SK-N-SH treated with all-trans-retinoic acid at 6 μM for 48 hours (cell line): Measurements from ENCODE around the gene SLC1A7.

Experiments used
- ATAC-seq: fragments of 200-7000 bp; cut with Tn5 transposase; 3 replicates; pipeline ENCODE4 v1.9.1; 2020; ENCODE audit warnings: mild to moderate bottlenecking, moderate library complexity
- ARNTL ChIP-seq: fragments of 450-650 bp; formaldehyde crosslinking; IDR thresholded peaks from 2 replicates; pipeline ENCODE4 v1.5.0; 2020; ENCODE audit warnings: low read depth, mild to moderate bottlenecking, moderate library complexity, borderline replicate concordance
- CSDC2 ChIP-seq: fragments of 250-450 bp; sonication (Bioruptor Pico); IDR thresholded peaks from 2 replicates; pipeline ENCODE4 v1.5.0; 2020; ENCODE audit warnings: mild to moderate bottlenecking, moderate library complexity
- ESRRG ChIP-seq: fragments of 250-450 bp; sonication (Bioruptor Pico); IDR thresholded peaks from 2 replicates; pipeline ENCODE4 v1.6.1; 2021; ENCODE audit warnings: mild to moderate bottlenecking
- GLIS3 ChIP-seq: fragments of 250-450 bp; sonication (Bioruptor Pico); IDR thresholded peaks from 2 replicates; pipeline ENCODE4 v1.5.0; 2020; ENCODE audit warnings: mild to moderate bottlenecking, moderate library complexity
- ISL1 ChIP-seq: fragments of 250-450 bp; sonication (Bioruptor Pico); IDR thresholded peaks from 2 replicates; pipeline ENCODE4 v2.1.2; 2022; ENCODE audit warnings: mild to moderate bottlenecking, moderate library complexity
- OSR1 ChIP-seq: fragments of 250-450 bp; sonication (Bioruptor Pico); IDR thresholded peaks from 2 replicates; pipeline ENCODE4 v1.8.0; 2022; ENCODE audit warnings: moderate library complexity, mild to moderate bottlenecking, inconsistent platforms
- PPARA ChIP-seq: fragments of 250-450 bp; sonication (Bioruptor Pico); IDR thresholded peaks from 2 replicates; pipeline ENCODE4 v1.5.0; 2020; ENCODE audit warnings: mild to moderate bottlenecking, borderline replicate concordance
- RARB ChIP-seq: fragments of 250-450 bp; sonication (Bioruptor Pico); IDR thresholded peaks from 2 replicates; pipeline ENCODE4 v1.8.0; 2021; ENCODE audit warnings: mild to moderate bottlenecking, moderate library complexity
- TCF4 ChIP-seq: fragments of 250-450 bp; sonication (Bioruptor Pico); IDR thresholded peaks from 2 replicates; pipeline ENCODE4 v1.8.0; 2021; ENCODE audit warnings: mild to moderate bottlenecking, moderate library complexity, borderline replicate concordance
- ZC3H10 ChIP-seq: fragments of 250-450 bp; sonication (Bioruptor Pico); IDR thresholded peaks from 2 replicates; pipeline ENCODE4 v1.5.1; 2021; ENCODE audit warnings: mild to moderate bottlenecking, moderate library complexity
- ZFP3 ChIP-seq: fragments of 250-450 bp; sonication (Bioruptor Pico); IDR thresholded peaks from 2 replicates; pipeline ENCODE4 v1.5.0; 2020; ENCODE audit warnings: mild to moderate bottlenecking, moderate library complexity
- ZFP30 ChIP-seq: fragments of 450-650 bp; formaldehyde crosslinking; IDR thresholded peaks from 2 replicates; pipeline ENCODE4 v1.5.0; 2022; ENCODE audit warnings: mild to moderate bottlenecking, moderate library complexity
- ZNF565 ChIP-seq: fragments of 450-650 bp; formaldehyde crosslinking; conservative IDR thresholded peaks from 2 replicates; pipeline ENCODE4 v1.5.0; 2020; ENCODE audit warnings: low read depth, mild to moderate bottlenecking, moderate library complexity
- ZNF8 ChIP-seq: fragments of 450-650 bp; formaldehyde crosslinking; IDR thresholded peaks from 2 replicates; pipeline ENCODE4 v1.5.0; 2020; ENCODE audit warnings: mild to moderate bottlenecking, moderate library complexity
- TF ChIP-seq, protein P1 (sequence below): fragments of 250-450 bp; sonication (Bioruptor Pico); IDR thresholded peaks from 2 replicates; pipeline ENCODE4 v1.5.0; 2020; ENCODE audit warnings: mild to moderate bottlenecking, moderate library complexity
- TF ChIP-seq, protein P2 (sequence below): fragments of 250-450 bp; sonication (Bioruptor Pico); IDR thresholded peaks from 2 replicates; pipeline ENCODE4 v1.5.1; 2021; ENCODE audit warnings: mild to moderate bottlenecking, moderate library complexity
- TF ChIP-seq, protein P3 (sequence below): fragments of 250-450 bp; sonication (Bioruptor Pico); IDR thresholded peaks from 2 replicates; pipeline ENCODE4 v1.8.0; 2021; ENCODE audit warnings: low read depth, mild to moderate bottlenecking, moderate library complexity, borderline replicate concordance
- TF ChIP-seq, protein P4 (sequence below): fragments of 250-450 bp; sonication (Bioruptor Pico); IDR thresholded peaks from 2 replicates; pipeline ENCODE4 v1.5.1; 2020; ENCODE audit warnings: low read depth, mild to moderate bottlenecking, moderate library complexity
- TF ChIP-seq, protein P5 (sequence below): fragments of 250-450 bp; sonication (Bioruptor Pico); IDR thresholded peaks from 2 replicates; pipeline ENCODE4 v1.8.0; 2020; ENCODE audit warnings: mild to moderate bottlenecking, moderate library complexity, borderline replicate concordance

The SLC1A7 gene

DNA sequence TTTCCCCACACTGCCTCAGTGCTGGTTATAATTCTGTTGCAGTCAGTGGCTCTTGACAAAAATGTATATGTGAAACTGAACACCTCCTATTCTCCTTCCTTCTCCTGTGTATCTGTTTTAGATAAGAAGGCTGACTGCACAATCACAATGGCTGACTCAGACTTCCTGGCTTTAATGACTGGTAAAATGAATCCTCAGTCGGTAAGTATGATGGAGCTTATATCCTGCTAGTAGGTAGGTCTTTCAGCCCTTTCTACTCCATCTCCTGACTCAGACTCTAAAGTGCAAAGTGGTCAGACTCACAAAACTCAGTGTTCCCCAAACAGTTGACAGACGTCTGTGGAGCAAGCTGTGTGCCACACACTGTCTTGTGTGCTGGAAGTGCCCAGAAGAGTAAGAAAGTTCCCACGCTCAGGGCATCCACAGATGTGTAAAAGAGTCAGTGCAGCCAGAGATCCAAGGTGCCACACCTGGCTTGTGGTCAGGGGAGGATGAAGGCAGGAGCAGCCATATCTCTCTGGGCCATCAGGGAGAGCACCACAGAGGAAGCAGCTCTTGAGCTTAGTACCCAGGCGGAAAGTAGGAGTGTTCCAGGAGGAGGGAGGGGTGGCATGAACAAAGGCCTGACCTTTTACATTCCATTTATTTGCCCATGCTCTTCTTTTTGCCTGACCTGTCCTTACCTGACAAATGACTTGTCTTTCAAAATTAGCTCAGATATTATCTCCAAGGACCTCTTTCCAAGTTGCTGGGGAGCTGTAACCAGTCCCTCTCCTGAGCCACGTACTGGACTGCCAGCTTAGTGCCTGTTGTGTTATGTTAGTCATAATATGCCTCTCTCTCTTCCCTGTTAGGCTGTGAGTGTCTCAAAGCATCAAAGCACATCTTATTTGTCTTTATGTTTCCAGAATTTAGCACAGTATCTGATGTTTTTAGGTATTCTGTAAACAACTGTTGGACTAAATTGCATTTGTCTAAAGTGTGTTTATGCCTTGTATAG is 94.4 kb downstream of the SLC1A7 start:
- peak; percentile 46; the same call in 1 of the 2 replicates for TF ChIP-seq ZFP3
- TF ChIP-seq, protein P1, sequence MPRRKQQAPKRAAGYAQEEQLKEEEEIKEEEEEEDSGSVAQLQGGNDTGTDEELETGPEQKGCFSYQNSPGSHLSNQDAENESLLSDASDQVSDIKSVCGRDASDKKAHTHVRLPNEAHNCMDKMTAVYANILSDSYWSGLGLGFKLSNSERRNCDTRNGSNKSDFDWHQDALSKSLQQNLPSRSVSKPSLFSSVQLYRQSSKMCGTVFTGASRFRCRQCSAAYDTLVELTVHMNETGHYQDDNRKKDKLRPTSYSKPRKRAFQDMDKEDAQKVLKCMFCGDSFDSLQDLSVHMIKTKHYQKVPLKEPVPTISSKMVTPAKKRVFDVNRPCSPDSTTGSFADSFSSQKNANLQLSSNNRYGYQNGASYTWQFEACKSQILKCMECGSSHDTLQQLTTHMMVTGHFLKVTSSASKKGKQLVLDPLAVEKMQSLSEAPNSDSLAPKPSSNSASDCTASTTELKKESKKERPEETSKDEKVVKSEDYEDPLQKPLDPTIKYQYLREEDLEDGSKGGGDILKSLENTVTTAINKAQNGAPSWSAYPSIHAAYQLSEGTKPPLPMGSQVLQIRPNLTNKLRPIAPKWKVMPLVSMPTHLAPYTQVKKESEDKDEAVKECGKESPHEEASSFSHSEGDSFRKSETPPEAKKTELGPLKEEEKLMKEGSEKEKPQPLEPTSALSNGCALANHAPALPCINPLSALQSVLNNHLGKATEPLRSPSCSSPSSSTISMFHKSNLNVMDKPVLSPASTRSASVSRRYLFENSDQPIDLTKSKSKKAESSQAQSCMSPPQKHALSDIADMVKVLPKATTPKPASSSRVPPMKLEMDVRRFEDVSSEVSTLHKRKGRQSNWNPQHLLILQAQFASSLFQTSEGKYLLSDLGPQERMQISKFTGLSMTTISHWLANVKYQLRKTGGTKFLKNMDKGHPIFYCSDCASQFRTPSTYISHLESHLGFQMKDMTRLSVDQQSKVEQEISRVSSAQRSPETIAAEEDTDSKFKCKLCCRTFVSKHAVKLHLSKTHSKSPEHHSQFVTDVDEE (CRISPR knock-in tag) = no peak
- TF ChIP-seq ISL1 (CRISPR knock-in tag) = peak; percentile 36; the same call in 1 of the 2 replicates
- ATAC-seq = peak; percentile 71

DNA sequence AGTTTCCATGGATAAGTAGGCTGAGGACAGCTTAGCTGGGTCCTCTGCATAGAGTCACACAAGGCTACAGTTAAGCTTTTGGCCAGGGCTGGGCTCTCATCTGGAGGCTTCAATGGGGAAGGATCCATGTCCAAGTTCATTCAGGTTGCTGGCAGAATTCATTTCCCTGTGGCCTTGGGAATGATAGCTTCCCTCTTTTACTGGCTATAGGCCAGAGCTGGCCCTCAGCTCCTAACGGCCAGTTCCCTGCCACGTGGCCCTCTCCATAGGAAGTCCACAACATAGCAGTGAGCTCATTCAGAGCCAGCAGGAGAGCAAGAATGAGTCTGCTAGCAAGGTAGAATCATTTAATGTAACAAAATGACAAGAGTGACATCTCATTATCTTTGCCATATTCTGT is 95.5 kb downstream of the SLC1A7 start:
- TF ChIP-seq ESRRG (CRISPR knock-in tag) (no peak), GLIS3 (no peak), ZC3H10 (no peak), ZNF565 (CRISPR knock-in tag) (no peak)
- TF ChIP-seq, protein P2, sequence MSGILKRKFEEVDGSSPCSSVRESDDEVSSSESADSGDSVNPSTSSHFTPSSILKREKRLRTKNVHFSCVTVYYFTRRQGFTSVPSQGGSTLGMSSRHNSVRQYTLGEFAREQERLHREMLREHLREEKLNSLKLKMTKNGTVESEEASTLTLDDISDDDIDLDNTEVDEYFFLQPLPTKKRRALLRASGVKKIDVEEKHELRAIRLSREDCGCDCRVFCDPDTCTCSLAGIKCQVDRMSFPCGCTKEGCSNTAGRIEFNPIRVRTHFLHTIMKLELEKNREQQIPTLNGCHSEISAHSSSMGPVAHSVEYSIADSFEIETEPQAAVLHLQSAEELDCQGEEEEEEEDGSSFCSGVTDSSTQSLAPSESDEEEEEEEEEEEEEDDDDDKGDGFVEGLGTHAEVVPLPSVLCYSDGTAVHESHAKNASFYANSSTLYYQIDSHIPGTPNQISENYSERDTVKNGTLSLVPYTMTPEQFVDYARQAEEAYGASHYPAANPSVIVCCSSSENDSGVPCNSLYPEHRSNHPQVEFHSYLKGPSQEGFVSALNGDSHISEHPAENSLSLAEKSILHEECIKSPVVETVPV (CRISPR knock-in tag) = no peak
- TF ChIP-seq, protein P3, sequence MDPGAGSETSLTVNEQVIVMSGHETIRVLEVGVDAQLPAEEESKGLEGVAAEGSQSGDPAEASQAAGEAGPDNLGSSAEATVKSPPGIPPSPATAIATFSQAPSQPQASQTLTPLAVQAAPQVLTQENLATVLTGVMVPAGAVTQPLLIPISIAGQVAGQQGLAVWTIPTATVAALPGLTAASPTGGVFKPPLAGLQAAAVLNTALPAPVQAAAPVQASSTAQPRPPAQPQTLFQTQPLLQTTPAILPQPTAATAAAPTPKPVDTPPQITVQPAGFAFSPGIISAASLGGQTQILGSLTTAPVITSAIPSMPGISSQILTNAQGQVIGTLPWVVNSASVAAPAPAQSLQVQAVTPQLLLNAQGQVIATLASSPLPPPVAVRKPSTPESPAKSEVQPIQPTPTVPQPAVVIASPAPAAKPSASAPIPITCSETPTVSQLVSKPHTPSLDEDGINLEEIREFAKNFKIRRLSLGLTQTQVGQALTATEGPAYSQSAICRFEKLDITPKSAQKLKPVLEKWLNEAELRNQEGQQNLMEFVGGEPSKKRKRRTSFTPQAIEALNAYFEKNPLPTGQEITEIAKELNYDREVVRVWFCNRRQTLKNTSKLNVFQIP (CRISPR knock-in tag) = no peak
- ATAC-seq = peak; percentile 59

DNA sequence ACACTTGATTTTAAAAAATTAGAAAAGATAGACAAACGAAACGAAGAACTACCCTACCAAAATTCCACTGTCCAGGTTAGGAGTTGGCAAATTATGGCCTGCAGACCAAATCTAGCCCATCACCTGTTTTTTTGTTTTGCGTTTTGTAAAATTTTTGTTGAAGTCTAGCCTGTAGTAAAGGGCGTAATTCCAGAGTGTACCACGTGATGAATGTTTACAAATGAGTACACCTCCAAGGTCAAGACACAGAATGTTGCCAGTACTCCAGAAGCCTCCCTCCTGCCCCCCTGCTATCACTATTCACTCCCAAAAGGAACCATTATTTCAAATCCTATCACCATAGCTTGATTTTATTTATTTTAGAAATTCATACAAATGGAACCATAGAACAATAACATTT is 97.5 kb downstream of the SLC1A7 start:
- TF ChIP-seq TCF4 (CRISPR knock-in tag) (no peak), ISL1 (CRISPR knock-in tag) (no peak)
- TF ChIP-seq, all 23 proteins: peak for 0

DNA sequence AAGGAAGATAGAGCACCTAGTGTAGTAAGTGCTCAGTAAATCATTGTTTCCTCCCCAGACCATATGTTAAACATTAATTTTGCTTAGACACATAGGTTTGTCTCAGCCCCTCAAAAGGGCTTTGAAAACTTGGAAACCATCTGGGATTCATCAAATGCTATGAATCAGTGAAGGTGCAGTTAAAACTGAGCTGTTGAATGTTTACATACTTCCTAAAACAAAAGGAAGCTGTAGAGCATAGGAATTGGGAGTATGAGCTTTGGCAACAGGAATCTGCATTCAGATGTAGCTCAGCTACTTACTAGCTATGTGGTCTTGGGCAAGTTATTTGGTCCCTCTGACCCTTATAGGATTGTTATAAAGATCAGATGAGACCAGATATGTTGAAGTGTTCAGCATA is 99.2 kb downstream of the SLC1A7 start:
- peak; percentile 71 for ATAC-seq
- TF ChIP-seq ISL1 (CRISPR knock-in tag) (peak; percentile 38), ZNF8 (no peak)

More for the DNA sequence above, 97.5 kb downstream of the SLC1A7 start:
- no peak for ATAC-seq

DNA sequence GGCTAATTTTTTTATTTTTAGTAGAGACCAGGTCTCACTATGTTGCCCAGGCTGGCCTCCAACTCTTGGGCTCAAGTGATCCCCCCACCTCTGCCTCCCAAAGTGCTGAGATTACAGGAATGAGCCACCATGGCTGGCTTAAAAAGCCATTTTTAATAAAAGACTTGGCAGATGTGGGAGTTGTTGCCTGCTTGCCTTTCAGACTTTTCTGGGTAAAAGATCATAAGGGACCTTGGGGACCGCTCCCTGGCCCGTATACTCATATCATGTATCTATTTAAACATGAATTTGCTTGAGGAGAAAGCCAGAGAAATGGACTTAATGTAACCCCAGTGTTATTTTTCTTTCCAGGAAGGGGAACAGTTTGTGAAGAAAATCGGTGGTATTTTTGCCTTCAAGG is 103.9 kb downstream of the SLC1A7 start:
- no peak for ATAC-seq
- TF ChIP-seq ZFP3 (no peak), GLIS3 (no peak), ZNF565 (CRISPR knock-in tag) (no peak), ARNTL (CRISPR knock-in tag) (no peak), RARB (CRISPR knock-in tag) (no peak), PPARA (CRISPR knock-in tag) (no peak), CSDC2 (CRISPR knock-in tag) (no peak), OSR1 (no peak), TCF4 (CRISPR knock-in tag) (no peak), ESRRG (CRISPR knock-in tag) (no peak), ZFP30 (CRISPR knock-in tag) (no peak)
- TF ChIP-seq, protein P4, sequence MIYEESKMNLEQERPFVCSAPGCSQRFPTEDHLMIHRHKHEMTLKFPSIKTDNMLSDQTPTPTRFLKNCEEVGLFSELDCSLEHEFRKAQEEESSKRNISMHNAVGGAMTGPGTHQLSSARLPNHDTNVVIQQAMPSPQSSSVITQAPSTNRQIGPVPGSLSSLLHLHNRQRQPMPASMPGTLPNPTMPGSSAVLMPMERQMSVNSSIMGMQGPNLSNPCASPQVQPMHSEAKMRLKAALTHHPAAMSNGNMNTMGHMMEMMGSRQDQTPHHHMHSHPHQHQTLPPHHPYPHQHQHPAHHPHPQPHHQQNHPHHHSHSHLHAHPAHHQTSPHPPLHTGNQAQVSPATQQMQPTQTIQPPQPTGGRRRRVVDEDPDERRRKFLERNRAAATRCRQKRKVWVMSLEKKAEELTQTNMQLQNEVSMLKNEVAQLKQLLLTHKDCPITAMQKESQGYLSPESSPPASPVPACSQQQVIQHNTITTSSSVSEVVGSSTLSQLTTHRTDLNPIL (CRISPR knock-in tag) = no peak
- TF ChIP-seq, protein P5, sequence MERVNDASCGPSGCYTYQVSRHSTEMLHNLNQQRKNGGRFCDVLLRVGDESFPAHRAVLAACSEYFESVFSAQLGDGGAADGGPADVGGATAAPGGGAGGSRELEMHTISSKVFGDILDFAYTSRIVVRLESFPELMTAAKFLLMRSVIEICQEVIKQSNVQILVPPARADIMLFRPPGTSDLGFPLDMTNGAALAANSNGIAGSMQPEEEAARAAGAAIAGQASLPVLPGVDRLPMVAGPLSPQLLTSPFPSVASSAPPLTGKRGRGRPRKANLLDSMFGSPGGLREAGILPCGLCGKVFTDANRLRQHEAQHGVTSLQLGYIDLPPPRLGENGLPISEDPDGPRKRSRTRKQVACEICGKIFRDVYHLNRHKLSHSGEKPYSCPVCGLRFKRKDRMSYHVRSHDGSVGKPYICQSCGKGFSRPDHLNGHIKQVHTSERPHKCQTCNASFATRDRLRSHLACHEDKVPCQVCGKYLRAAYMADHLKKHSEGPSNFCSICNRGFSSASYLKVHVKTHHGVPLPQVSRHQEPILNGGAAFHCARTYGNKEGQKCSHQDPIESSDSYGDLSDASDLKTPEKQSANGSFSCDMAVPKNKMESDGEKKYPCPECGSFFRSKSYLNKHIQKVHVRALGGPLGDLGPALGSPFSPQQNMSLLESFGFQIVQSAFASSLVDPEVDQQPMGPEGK (CRISPR knock-in tag) = no peak
- TF ChIP-seq, protein P2 (CRISPR knock-in tag) = no peak
- TF ChIP-seq, all 23 proteins: peak for 0
